Erythroblast (primary cell): Measurements from ENCODE around the gene SNAPC3.
"Not testable (repeated sequence)": the region's sequence is repeated elsewhere in the genome, so short reads cannot be mapped to it uniquely, and the experiment has no call there.

Source experiments
- DNase-seq, 2 experiments: peaks; one replicate each; lab custom pipeline; 2025; lab: John Stamatoyannopoulos, UW
- GATA1 ChIP-seq: IDR thresholded peaks from 2 replicates; pipeline ENCODE4 v1.6.1; 2011; ENCODE audit warnings: low read depth, mild to moderate bottlenecking, control low read depth, low read length, moderate library complexity
- POLR2A ChIP-seq: IDR thresholded peaks from 2 replicates; pipeline ENCODE4 v1.6.1; 2011; ENCODE audit warnings: mild to moderate bottlenecking, low read length

Gene SNAPC3

GRCh38 chr9:15422372-15423230, at the start of gene SNAPC3:
TSS of gene SNAPC3 (plus strand) at chr9:15422876. CDS start at chr9:15422880, 4 bp downstream.
- peak; percentile 96 for DNase-seq
- TF ChIP-seq GATA1 (no peak), POLR2A (peak; percentile 75)

- DNase-seq: no peak
- TF ChIP-seq POLR2A (no peak), GATA1 (no peak)
These were observed 48.8 kb upstream of the SNAPC3 start for GRCh38 chr9:15373881-15374280.

- no peak for DNase-seq
- TF ChIP-seq POLR2A (no peak), GATA1 (no peak)
These were observed 48.4 kb upstream of the SNAPC3 start for GRCh38 chr9:15374310-15374709.

- DNase-seq: no peak
- TF ChIP-seq POLR2A (no peak), GATA1 (no peak)
These were observed 47.9 kb upstream of the SNAPC3 start for GRCh38 chr9:15374825-15375224.

GRCh38 chr9:15377625-15378540, 44.8 kb upstream of the SNAPC3 start:
- no peak for DNase-seq
- TF ChIP-seq GATA1 (no peak), POLR2A (no peak)

- not testable (repeated sequence) for DNase-seq
These were observed 43.4 kb upstream of the SNAPC3 start for GRCh38 chr9:15379317-15379716.

GRCh38 chr9:15379888-15380287, 42.8 kb upstream of the SNAPC3 start:
- DNase-seq: not testable (repeated sequence)

GRCh38 chr9:15381491-15381890, 41.2 kb upstream of the SNAPC3 start:
- no peak for DNase-seq
- TF ChIP-seq POLR2A (no peak), GATA1 (no peak)

- no peak for DNase-seq
- no peak for TF ChIP-seq GATA1
- TF ChIP-seq POLR2A: no peak
These were observed 36.2 kb upstream of the SNAPC3 start for GRCh38 chr9:15386465-15386864.

GRCh38 chr9:15389173-15389572, 33.5 kb upstream of the SNAPC3 start:
- TF ChIP-seq POLR2A (no peak), GATA1 (no peak)
- DNase-seq: no peak

- no peak for DNase-seq
These were observed 33.0 kb upstream of the SNAPC3 start for GRCh38 chr9:15389631-15390030.

GRCh38 chr9:15390201-15390600, 32.5 kb upstream of the SNAPC3 start:
- no peak for DNase-seq
- TF ChIP-seq POLR2A (no peak), GATA1 (no peak)

More at GRCh38 chr9:15389631-15390030, 33.0 kb upstream of the SNAPC3 start:
- TF ChIP-seq POLR2A: no peak
- no peak for TF ChIP-seq GATA1

GRCh38 chr9:15392363-15392762, 30.3 kb upstream of the SNAPC3 start:
- no peak for DNase-seq

More at GRCh38 chr9:15392363-15392762, 30.3 kb upstream of the SNAPC3 start:
- TF ChIP-seq POLR2A (no peak), GATA1 (no peak)
